HG03521 (cell line): ENCODE results near the gene PSMD13.

Source experiments
- ATAC-seq: cut with Tn5 transposase; IDR thresholded peaks from one replicate; pipeline ENCODE4 v1.9.1; 2021; ENCODE audit warnings: mild to moderate bottlenecking, moderate library complexity; ENCODE audit not compliant: unreplicated experiment

The PSMD13 gene

GRCh38 chr11:203945-204586, 32.7 kb upstream of the PSMD13 start:
- no peak for ATAC-seq

GRCh38 chr11:204587-205109, 32.1 kb upstream of the PSMD13 start:
- no peak for ATAC-seq

DNA sequence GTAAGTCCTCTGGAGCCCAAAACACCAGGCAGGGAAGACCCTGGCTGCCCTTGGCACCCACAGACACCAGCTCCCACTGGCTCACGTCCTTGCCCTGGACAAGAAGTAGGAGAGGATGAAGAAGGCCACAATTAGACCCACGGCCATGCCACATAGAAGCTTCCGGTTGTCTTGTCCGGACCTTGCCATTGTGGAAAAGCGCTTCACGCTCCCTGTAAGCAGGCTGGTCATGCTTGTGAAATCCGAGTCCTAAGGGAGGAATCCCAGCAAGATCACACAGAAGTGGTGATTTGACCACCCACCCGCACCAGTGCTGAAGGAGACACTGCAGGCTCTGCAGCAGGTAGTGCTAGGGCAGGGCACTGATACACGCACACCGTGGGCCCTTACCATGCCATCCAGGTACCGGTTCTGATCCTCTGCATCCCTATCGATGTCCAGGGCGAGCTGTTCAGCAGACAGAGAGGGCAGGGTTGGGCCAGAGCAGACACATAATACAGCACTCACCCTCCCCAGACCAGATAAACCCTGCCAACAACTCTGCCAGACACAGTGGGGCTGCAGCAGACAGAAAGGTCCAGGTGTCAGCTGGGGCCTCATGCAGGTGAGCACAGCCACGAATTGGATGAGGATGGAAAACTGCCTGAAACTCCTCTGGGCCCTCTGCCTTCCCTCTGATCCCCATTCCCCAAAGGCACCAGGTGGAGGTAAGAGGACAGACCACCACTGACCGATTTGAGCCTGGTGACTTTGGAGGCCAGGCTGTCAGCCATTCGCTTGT, 31.4 kb upstream of the PSMD13 start:
- ATAC-seq = no peak

GRCh38 chr11:206002-206384, 30.8 kb upstream of the PSMD13 start:
- ATAC-seq = no peak

DNA sequence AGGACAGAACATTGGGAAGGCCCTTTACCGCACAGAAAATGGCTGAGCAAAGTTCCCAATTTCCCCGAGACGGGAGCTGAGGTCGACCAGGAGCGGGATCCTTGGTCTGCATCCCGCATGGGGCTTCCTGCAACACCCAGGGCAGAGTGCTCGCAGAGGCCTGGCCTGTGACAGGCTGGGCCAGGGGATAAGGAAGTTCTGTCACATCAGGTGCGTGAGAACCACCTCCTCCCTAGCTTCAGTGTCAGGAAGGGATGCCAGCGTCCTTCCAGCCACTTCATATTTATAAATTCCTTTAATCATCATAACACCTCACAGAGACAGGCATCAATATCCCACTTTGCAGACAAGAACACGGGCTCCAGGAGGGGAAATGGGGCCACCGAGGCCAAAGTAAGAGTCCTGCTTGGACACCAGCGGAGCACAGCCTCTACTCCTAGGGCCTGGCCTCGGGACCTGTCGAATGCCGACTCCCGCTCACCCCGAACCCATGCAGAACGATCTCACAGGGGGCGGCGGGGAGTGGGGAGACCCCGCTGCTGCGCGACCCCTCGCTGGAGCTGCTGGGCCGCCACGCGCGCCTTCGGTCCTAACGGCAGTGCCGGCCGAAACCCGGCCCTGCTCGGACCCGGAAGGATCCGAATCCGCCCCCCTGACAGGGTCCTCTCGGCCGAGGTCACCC, 30.1 kb upstream of the PSMD13 start:
- ATAC-seq = no peak

GRCh38 chr11:207208-207862, 29.4 kb upstream of the PSMD13 start, which contains the start of the genes BET1L and RIC8A:
Gene BET1L, minus strand, starts transcription at chr11:207399. Its CDS starts 78 bp downstream, at chr11:207321.
Gene RIC8A, plus strand, starts transcription at chr11:207708. Its CDS starts 1,147 bp downstream, at chr11:208855.
- ATAC-seq = peak; percentile 77

DNA sequence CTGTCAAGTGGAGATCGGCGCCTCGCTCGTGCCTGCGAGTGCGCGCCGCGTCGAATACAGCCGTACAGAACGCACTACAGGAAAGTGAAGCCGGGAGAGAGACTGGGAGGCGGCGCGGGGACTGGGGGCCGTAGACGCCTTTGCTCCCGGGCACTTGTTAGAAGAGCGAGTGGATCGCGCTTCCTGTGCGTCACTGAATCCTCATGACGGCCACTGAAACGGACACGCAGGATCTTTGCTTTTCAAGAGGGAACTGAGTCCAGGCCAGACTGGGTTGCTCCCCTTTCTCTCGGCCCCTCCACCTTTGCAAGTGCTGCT, 29.0 kb upstream of the PSMD13 start:
- ATAC-seq = no peak

DNA sequence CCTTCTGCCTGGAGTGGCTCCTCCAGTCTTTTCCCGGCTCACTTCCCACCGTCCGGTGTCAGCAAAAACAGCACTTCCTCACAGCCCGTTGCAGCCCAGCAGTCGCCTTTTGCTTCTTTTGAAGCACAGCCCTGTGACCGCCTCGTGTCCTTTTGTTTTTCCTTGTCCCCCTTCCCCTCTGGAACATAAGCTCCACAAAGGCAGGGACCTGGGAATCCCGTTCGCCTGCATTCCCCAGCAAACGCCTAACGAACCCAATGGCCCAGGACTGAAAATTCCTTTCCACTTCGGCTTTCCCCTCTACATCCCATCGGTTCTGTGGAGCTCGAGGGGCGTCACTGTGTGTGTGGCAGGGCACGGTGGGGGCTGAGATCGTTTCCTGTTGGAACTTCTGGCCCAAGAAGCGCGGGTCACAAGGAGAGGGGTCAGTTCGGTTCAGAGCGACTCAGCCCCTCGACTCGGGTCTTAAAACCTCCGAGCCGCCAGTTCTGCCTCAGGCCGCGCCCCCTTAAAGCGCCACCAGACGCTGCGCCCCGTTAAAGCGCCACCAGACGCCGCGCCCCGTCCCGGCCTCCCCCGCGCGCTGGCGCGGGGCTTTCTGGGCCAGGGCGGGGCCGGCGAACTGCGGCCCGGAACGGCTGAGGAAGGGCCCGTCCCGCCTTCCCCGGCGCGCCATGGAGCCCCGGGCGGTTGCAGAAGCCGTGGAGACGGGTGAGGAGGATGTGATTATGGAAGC, 28.4 kb upstream of the PSMD13 start:
- no peak for ATAC-seq

DNA sequence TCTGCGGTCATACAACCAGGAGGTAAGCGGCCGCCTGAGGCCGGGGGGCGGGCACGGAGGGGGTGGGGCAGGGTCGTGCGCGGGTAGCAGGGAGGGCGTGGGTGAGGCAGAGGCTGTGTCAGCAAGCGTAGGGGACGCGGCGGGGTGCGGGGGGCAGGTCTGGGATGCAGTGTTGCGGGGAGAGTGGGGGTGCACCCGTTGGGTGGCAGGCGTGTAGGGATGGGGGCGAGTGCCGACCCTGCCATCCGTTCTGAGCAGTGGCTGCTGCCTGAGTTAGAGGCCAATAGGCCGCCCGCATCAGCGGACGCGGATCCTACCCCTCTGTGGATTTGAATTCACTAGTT, 27.9 kb upstream of the PSMD13 start:
- no peak for ATAC-seq

- no peak for ATAC-seq
These were observed 27.3 kb upstream of the PSMD13 start for GRCh38 chr11:209275-210121.

- no peak for ATAC-seq
These were observed 26.5 kb upstream of the PSMD13 start for GRCh38 chr11:210122-210802.

- ATAC-seq = no peak
These were observed 26.0 kb upstream of the PSMD13 start for GRCh38 chr11:210803-211180.

DNA sequence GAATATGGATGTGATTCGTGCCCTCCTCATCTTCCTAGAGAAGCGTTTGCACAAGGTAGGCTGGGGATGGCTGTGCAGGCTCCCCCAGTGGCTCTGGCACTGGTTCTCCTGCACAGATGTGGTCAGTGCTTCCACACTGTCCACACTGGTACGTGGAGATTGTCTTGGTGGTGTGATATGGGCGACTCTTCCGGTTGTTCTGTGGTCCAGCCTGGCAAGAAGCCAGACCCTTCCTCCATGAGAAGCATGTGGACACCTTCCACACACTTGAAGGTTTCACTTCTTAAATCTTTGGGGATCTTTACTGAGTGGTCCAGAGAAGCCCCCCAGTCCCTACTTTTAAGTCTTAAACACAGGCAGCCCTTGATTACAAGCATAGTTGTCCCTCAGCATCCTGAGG, 25.5 kb upstream of the PSMD13 start:
- no peak for ATAC-seq

DNA sequence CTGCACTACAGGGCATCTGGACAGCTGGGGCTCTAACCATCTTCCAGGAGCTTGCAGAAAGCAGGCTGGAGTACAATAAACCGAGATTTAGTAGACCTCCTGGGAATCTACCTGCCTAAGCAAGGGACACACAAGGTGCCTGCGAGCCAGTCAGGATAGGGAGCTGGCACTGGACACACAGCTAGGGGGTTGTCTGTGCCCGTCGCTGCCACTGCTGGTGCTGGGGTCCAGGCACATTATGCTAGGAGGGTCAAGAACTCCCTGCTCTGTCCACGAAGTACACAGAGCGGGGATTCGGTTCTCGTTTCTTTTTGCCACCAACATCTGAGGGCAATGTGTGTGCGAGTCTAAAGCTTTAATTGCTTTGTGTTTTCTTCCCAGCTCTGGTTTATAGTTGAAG, 25.0 kb upstream of the PSMD13 start:
- ATAC-seq = no peak

DNA sequence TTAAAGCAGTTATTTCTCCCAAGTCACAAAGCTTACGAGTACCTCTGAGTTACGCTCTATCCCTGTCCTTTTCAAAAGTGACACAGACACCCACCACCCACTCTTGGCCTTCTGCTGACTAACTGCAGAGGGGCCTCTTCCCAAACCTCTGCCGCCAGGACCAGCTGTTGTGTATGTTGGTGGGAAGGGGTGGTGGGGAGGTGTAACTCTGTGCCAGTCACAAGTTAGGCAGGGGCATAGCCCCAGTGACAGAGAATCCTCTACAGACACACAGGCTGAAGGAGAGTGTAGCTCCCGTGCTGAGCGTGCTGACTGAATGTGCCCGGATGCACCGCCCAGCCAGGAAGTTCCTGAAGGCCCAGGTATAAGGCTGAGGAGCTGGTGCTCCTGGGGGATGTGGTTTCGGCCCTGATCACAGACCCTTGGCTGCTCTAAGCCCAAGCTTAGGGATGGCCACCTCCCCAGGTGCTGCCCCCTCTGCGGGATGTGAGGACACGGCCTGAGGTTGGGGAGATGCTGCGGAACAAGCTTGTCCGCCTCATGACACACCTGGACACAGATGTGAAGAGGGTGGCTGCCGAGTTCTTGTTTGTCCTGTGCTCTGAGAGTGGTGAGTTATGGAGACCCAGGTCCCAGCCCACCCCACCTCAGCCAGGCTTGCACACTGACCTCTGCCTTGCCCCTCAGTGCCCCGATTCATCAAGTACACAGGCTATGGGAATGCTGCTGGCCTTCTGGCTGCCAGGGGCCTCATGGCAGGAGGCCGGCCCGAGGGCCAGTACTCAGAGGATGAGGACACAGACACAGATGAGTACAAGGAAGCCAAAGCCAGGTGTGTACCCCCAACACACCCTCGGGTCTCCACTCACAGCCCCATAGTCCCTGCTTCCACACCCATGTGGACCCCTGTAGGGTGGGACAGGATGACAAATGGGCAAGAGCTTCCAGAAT, 24.4 kb upstream of the PSMD13 start:
- ATAC-seq = no peak

DNA sequence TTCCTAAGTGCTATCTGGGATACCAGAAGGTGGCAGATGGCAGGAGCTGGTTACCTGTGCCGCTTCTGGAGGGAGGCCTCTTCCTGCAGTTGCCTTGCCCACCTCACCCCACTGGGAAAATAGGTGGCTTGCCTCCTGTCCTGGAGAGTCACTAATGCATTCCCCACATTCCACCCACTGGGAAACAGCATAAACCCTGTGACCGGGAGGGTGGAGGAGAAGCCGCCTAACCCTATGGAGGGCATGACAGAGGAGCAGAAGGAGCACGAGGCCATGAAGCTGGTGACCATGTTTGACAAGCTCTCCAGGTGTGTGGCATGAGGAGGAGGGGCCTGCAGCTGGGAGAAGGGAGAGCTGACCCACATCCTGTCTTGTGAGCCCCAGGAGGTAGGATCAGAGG, 23.7 kb upstream of the PSMD13 start:
- no peak for ATAC-seq

DNA sequence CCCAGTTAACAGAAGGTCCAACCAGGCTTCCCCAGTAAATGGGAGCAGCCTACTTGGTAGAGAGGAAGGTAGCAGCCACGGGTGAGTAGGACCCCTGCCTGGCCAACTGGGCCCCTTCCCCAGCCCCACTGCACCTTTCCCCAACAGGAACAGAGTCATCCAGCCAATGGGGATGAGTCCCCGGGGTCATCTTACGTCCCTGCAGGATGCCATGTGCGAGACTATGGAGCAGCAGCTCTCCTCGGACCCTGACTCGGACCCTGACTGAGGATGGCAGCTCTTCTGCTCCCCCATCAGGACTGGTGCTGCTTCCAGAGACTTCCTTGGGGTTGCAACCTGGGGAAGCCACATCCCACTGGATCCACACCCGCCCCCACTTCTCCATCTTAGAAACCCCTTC, 22.7 kb upstream of the PSMD13 start:
- ATAC-seq = no peak

GRCh38 chr11:215581-216037, 21.2 kb upstream of the PSMD13 start:
- no peak for ATAC-seq
